GM19395 (cell line): Measurements from ENCODE around the gene GFM2.
"Not testable (repeated sequence)": the region's sequence is repeated elsewhere in the genome, so short reads cannot be mapped to it uniquely, and the experiment has no call there.

Experiments
- ATAC-seq: cut with Tn5 transposase; IDR thresholded peaks from one replicate; pipeline ENCODE4 v1.9.1; 2021; ENCODE audit warnings: mild to moderate bottlenecking, moderate library complexity; ENCODE audit not compliant: unreplicated experiment

GFM2 gene

GRCh38 chr5:74766849-74767578 lies at the start of gene GFM2, which contains the start of gene NSA2:
Gene GFM2 (minus strand): TSS chr5:74767117. CDS start chr5:74763742, 3,375 bp downstream.
Gene NSA2 (plus strand): TSS chr5:74767249. CDS start chr5:74767361, 112 bp downstream.
- ATAC-seq: peak; percentile 87

GRCh38 chr5:74810915-74811314 lies 44.0 kb upstream of the GFM2 start:
- no peak for ATAC-seq

GRCh38 chr5:74801941-74802340 lies 35.0 kb upstream of the GFM2 start:
- no peak for ATAC-seq

GRCh38 chr5:74801197-74801596 lies 34.3 kb upstream of the GFM2 start:
- ATAC-seq: no peak

- no peak for ATAC-seq
Measured at GRCh38 chr5:74798977-74799911, 32.3 kb upstream of the GFM2 start.

- ATAC-seq: not testable (repeated sequence)
Measured at GRCh38 chr5:74791669-74792068, 24.8 kb upstream of the GFM2 start.

- no peak for ATAC-seq
Measured at GRCh38 chr5:74787424-74787823, 20.5 kb upstream of the GFM2 start.

- ATAC-seq: no peak
Measured at GRCh38 chr5:74786851-74787250, 19.9 kb upstream of the GFM2 start.

- ATAC-seq: no peak
Measured at GRCh38 chr5:74778609-74779008, 11.7 kb upstream of the GFM2 start.

- no peak for ATAC-seq
Measured at GRCh38 chr5:74772359-74772758, 5.4 kb upstream of the GFM2 start.

- ATAC-seq: peak; percentile 28
Measured at GRCh38 chr5:74767579-74767913, 629 bp upstream of the GFM2 start.

GRCh38 chr5:74766418-74766848 lies 484 bp downstream of the GFM2 start:
- peak; percentile 42 for ATAC-seq

GRCh38 chr5:74765929-74766328 lies 988 bp downstream of the GFM2 start:
- ATAC-seq: no peak

- ATAC-seq: no peak
Measured at GRCh38 chr5:74765201-74765600, 1.7 kb downstream of the GFM2 start.

GRCh38 chr5:74763504-74763903 lies 3.4 kb downstream of the GFM2 start:
- no peak for ATAC-seq

GRCh38 chr5:74762599-74762998 lies 4.3 kb downstream of the GFM2 start:
- ATAC-seq: no peak

- ATAC-seq: no peak
Measured at GRCh38 chr5:74761241-74761640, 5.7 kb downstream of the GFM2 start.

- ATAC-seq: not testable (repeated sequence)
Measured at GRCh38 chr5:74748742-74749141, 18.2 kb downstream of the GFM2 start.

GRCh38 chr5:74738406-74738805 lies 28.5 kb downstream of the GFM2 start:
- ATAC-seq: no peak

- no peak for ATAC-seq
Measured at GRCh38 chr5:74736759-74737158, 30.2 kb downstream of the GFM2 start.

GRCh38 chr5:74725331-74725730 lies 41.6 kb downstream of the GFM2 start:
- ATAC-seq: no peak

- no peak for ATAC-seq
Measured at GRCh38 chr5:74722271-74722670, 44.6 kb downstream of the GFM2 start.
